ENCODE measurements around the gene TENT5C.
A peak's percentile ranks its signal among the peaks of the same experiment; 100 is the strongest.
"Not testable (repeated sequence)": the region's sequence is repeated elsewhere in the genome, so short reads cannot be mapped to it uniquely, and the experiment has no call there.

Gene TENT5C

GRCh38 chr1:117605774-117606648 lies at the start of gene TENT5C:
Gene TENT5C, plus strand, starts transcription at chr1:117606048. Its CDS starts 16,821 bp downstream, at chr1:117622869.
- Histone ChIP-seq H3K27me3 (ENCODE audit: insufficient read depth, low read depth) (no peaks in the 10 kb centered on the region), H3K4me3 (IDR thresholded peaks at IDR 0.05; ENCODE audit: insufficient read depth, low read depth, low read length) (peak within 1 kb of the TSS; percentile 44), H3K4me2 (peak within 1 kb of the TSS; percentile 17; the same call in 1 of the 2 replicates), H4K20me1 (ENCODE audit: insufficient read depth) (no peaks in the 10 kb centered on the region), H3K9ac (peak within 1 kb of the TSS; percentile 66), H3K79me2 (ENCODE audit: insufficient read depth, low read depth) (peaks cover 46% of the 10 kb centered on the region), H3K27ac (peak within 1 kb of the TSS; percentile 66), H2AFZ (ENCODE audit: low read depth) (peak within 1 kb of the TSS; percentile 69), H3K36me3 (ENCODE audit: insufficient read depth) (no peaks in the 10 kb centered on the region), H3K4me1 (ENCODE audit: low read depth, poor library complexity, severe bottlenecking) (peaks cover 9% of the 10 kb centered on the region)
- TF ChIP-seq CTCF (conservative IDR thresholded peaks at IDR 0.05; ENCODE audit: low read depth, low read length): no peak

GRCh38 chr1:117556341-117556740 lies 49.5 kb upstream of the TENT5C start:
- Histone ChIP-seq H4K20me1 (ENCODE audit: insufficient read depth) (no peaks in the 10 kb centered on the region), H3K4me3 (IDR thresholded peaks at IDR 0.05; ENCODE audit: insufficient read depth, low read depth, low read length) (no peak overlapping the region), H3K79me2 (ENCODE audit: insufficient read depth, low read depth) (no peaks in the 10 kb centered on the region), H2AFZ (ENCODE audit: low read depth) (no peak overlapping the region), H3K9ac (no peak overlapping the region), H3K27me3 (ENCODE audit: insufficient read depth, low read depth) (no peaks in the 10 kb centered on the region), H3K36me3 (ENCODE audit: insufficient read depth) (no peaks in the 10 kb centered on the region), H3K4me1 (ENCODE audit: low read depth, poor library complexity, severe bottlenecking) (no peaks in the 10 kb centered on the region), H3K4me2 (no peak overlapping the region), H3K27ac (no peak overlapping the region)
- no peak for TF ChIP-seq CTCF (conservative IDR thresholded peaks at IDR 0.05; ENCODE audit: low read depth, low read length)

- Histone ChIP-seq H3K27me3 (ENCODE audit: insufficient read depth, low read depth) (no peaks in the 10 kb centered on the region), H3K4me1 (ENCODE audit: low read depth, poor library complexity, severe bottlenecking) (no peaks in the 10 kb centered on the region), H3K79me2 (ENCODE audit: insufficient read depth, low read depth) (no peaks in the 10 kb centered on the region), H3K9ac (no peak overlapping the region), H3K4me2 (no peak overlapping the region), H4K20me1 (ENCODE audit: insufficient read depth) (no peaks in the 10 kb centered on the region), H3K4me3 (IDR thresholded peaks at IDR 0.05; ENCODE audit: insufficient read depth, low read depth, low read length) (no peak overlapping the region), H3K36me3 (ENCODE audit: insufficient read depth) (no peaks in the 10 kb centered on the region), H2AFZ (ENCODE audit: low read depth) (no peak overlapping the region), H3K27ac (no peak overlapping the region)
- TF ChIP-seq CTCF (conservative IDR thresholded peaks at IDR 0.05; ENCODE audit: low read depth, low read length): no peak
These were observed 48.9 kb upstream of the TENT5C start for GRCh38 chr1:117556976-117557375.

GRCh38 chr1:117558451-117558850 lies 47.4 kb upstream of the TENT5C start:
- H3K36me3 ChIP-seq (ENCODE audit: insufficient read depth); H3K4me3 ChIP-seq (IDR thresholded peaks at IDR 0.05; ENCODE audit: insufficient read depth, low read depth, low read length); H2AFZ ChIP-seq (ENCODE audit: low read depth); H4K20me1 ChIP-seq (ENCODE audit: insufficient read depth); H3K4me1 ChIP-seq (ENCODE audit: low read depth, poor library complexity, severe bottlenecking); H3K27ac ChIP-seq; H3K79me2 ChIP-seq (ENCODE audit: insufficient read depth, low read depth); H3K9ac ChIP-seq; H3K4me2 ChIP-seq; H3K27me3 ChIP-seq (ENCODE audit: insufficient read depth, low read depth): not testable (repeated sequence)

- Histone ChIP-seq H2AFZ (ENCODE audit: low read depth) (no peak overlapping the region), H3K4me1 (ENCODE audit: low read depth, poor library complexity, severe bottlenecking) (no peaks in the 10 kb centered on the region), H3K27ac (no peak overlapping the region), H3K9ac (no peak overlapping the region), H3K4me3 (IDR thresholded peaks at IDR 0.05; ENCODE audit: insufficient read depth, low read depth, low read length) (no peak overlapping the region), H4K20me1 (ENCODE audit: insufficient read depth) (no peaks in the 10 kb centered on the region), H3K4me2 (no peak overlapping the region), H3K36me3 (ENCODE audit: insufficient read depth) (no peaks in the 10 kb centered on the region), H3K27me3 (ENCODE audit: insufficient read depth, low read depth) (no peaks in the 10 kb centered on the region), H3K79me2 (ENCODE audit: insufficient read depth, low read depth) (no peaks in the 10 kb centered on the region)
- TF ChIP-seq CTCF (conservative IDR thresholded peaks at IDR 0.05; ENCODE audit: low read depth, low read length): no peak
These were observed 46.7 kb upstream of the TENT5C start for GRCh38 chr1:117559139-117559538.

All from KMS-11 (cell line).